ENCODE measurements around the gene ERCC8. TPM values are rescaled to one million over a fixed set of nuclear protein-coding genes. Genes with fewer than 3 reads are reported as not detected.

ERCC8 gene
- 18.6 and 23.8 TPM in 2 replicates for total RNA-seq

GRCh38 chr5:60944904-60945812 lies at the start of gene ERCC8, which contains the start of gene NDUFAF2:
ERCC8 (minus strand) TSS chr5:60945070; CDS start chr5:60945008, 62 bp downstream.
NDUFAF2 (plus strand) TSS chr5:60945205; CDS start chr5:60945256, 51 bp downstream.

DNA sequence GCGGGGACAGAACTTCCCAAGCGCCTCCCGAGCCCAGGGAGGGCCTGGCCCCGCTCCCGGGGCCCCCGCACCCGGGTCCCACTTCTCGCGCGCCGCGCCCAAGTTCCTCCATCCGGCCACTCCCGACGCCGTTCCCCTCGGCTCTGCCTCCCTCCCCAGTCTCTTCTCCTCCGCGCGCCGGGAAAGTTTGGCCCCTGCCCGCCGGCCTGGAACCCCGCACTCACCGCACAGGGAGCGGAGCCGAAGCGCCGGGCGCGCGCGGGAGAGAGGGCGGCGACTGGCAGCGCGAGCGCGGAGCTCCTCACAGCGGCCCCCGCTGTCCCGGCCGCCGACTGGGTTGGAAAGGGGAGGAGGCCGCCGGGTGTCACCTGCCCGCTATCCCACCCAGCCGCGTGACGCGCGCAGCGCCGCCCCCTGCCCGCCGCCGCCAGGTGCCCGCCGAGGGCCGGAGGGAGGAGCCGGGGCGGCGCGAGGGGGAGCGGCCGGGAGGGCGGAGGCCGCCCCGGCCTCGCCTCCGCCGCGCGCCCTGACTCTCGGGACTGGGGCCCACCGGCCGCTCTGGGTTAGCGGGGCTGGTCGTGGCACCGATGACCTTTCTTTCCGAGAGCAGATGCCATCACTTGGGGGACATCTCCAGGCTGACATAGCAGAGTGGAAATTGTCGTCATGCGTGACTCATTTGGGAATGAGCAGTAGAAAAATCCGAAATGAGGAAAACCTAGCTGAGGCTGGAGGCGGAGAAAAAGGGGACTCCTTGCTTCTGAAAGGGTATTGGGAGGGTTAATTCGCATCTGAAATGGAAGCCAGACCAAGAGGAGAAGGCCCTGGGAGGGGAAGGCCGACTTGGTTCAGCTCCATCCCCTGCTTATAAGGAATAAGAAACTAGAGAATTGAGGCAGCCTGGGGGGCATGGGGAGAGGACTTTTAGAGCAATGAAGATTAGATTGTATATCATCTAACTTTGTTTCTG lies 100.6 kb downstream of the ERCC8 start, which contains the start of gene ELOVL7:
Gene ELOVL7 (minus strand): TSS at position 334 of the 970 bp plus-strand sequence. CDS start 56,872 bp downstream, outside the sequence.

Other genes with a start within 250 kb of the ERCC8 start
- gene DEPDC1B, start 244.9 kb downstream of the ERCC8 start, total RNA-seq, result 1.1 and 13.6 TPM in 2 replicates
- under 0.01 and 0.28 TPM in 2 replicates for gene ELOVL7, start 100.8 kb downstream of the ERCC8 start, total RNA-seq
- gene NDUFAF2, start 135 bp upstream of the ERCC8 start, total RNA-seq, result 30.2 and 39.5 TPM in 2 replicates
- 47.4 and 84.2 TPM in 2 replicates for gene SMIM15, start 217.4 kb upstream of the ERCC8 start, total RNA-seq

Data from regular cardiac myocyte (primary cell).